HG03025 (cell line): Measurements from ENCODE around the gene ELP6.
"Not testable (repeated sequence)": the region's sequence is repeated elsewhere in the genome, so short reads cannot be mapped to it uniquely, and the experiment has no call there.

Experiments
- ATAC-seq: cut with Tn5 transposase; IDR thresholded peaks from one replicate; pipeline ENCODE4 v1.9.1; 2021; ENCODE audit warnings: mild to moderate bottlenecking, moderate library complexity; ENCODE audit not compliant: unreplicated experiment, low FRiP score

Gene ELP6

GRCh38 chr3:47469616-47470015 is 43.9 kb downstream of the ELP6 start:
- no peak for ATAC-seq

GRCh38 chr3:47468315-47468714 is 45.2 kb downstream of the ELP6 start:
- not testable (repeated sequence) for ATAC-seq

GRCh38 chr3:47464588-47464987 is 48.9 kb downstream of the ELP6 start:
- ATAC-seq, result no peak

GRCh38 chr3:47459534-47460085 is 53.9 kb downstream of the ELP6 start:
- not testable (repeated sequence) for ATAC-seq

GRCh38 chr3:47456984-47457383 is 56.5 kb downstream of the ELP6 start:
- no peak for ATAC-seq

- ATAC-seq, result no peak
Measured at GRCh38 chr3:47455806-47456452, 57.6 kb downstream of the ELP6 start.

- no peak for ATAC-seq
Measured at GRCh38 chr3:47452453-47453215, 60.9 kb downstream of the ELP6 start.
